Retinal pigment epithelial cell (primary cell): ENCODE measurements around the gene KIDINS220.

Experiments used
- DNase-seq: peaks from one replicate; pipeline ENCODE4 v3.0.0-alpha.2; 2010; ENCODE audit warnings: low read depth
- H3K4me3 ChIP-seq: 2 replicates; pipeline ENCODE4 v1.5.1; 2011; ENCODE audit warnings: mild to moderate bottlenecking, low read length, control low read depth, moderate library complexity
- TF ChIP-seq, protein P1 (sequence below): conservative IDR thresholded peaks from 2 replicates; pipeline ENCODE4 v1.5.1; 2011; ENCODE audit warnings: low read depth, low read length, control low read depth, inconsistent platforms

KIDINS220 gene

DNA sequence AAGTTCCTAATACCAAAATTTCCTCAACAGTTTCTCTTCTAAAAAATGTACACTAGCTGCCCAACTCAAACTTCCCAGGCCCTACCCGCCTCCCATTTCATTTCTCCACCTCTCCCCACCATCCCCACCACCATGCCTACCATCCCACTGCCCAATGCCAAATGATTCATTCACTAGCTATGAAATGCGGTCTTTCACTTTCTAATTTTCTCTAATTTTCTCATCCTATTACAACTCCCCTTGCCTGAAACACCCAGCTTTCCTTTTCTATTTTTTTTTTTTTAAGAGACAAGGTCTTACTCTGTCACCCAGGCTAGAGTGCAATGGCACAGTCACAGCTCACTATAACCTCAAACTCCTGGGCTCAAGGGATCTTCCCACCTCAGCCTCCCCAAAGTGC lies 38.4 kb downstream of the KIDINS220 start:
- DNase-seq = no peak
- TF ChIP-seq, protein P1, sequence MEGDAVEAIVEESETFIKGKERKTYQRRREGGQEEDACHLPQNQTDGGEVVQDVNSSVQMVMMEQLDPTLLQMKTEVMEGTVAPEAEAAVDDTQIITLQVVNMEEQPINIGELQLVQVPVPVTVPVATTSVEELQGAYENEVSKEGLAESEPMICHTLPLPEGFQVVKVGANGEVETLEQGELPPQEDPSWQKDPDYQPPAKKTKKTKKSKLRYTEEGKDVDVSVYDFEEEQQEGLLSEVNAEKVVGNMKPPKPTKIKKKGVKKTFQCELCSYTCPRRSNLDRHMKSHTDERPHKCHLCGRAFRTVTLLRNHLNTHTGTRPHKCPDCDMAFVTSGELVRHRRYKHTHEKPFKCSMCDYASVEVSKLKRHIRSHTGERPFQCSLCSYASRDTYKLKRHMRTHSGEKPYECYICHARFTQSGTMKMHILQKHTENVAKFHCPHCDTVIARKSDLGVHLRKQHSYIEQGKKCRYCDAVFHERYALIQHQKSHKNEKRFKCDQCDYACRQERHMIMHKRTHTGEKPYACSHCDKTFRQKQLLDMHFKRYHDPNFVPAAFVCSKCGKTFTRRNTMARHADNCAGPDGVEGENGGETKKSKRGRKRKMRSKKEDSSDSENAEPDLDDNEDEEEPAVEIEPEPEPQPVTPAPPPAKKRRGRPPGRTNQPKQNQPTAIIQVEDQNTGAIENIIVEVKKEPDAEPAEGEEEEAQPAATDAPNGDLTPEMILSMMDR = no peak
- H3K4me3 ChIP-seq = no peak overlapping the region

DNA sequence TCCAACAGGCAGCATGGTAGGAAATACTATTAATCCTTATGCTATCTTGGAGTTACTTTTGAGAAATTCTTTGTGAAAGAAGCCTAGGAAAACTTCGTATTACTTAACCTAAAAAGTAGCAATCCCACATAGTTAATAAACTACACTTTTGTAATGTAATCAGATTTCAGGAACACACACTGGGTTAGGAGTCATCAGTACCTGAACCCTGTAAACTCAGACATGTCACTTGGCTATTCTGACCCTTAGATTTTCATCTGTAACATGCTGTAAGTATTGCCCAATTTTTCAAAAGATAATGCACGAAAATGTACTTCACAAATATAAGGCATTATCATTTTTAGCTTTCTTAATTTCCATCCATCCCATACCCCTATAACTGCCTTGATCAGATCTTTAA lies 39.0 kb downstream of the KIDINS220 start:
- TF ChIP-seq, protein P1 = no peak
- H3K4me3 ChIP-seq = no peak overlapping the region
- DNase-seq = no peak

DNA sequence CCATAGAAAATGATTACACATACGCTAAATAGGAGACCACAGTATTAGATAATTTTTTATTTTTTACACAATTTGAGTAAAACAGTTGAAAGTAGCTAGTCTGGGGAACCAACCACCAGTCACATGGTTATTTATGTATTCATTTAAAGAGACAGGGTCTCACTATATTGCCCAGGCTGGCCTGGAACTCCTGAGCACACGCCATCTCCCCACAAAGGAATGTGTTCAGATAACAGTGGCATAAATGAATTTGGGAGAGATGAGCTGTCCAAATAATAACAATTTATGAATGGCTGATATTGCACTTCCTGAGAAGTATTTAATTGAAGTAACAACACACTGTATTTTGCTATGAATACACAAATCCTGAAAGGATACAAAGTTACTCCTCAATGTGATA lies 39.7 kb downstream of the KIDINS220 start:
- DNase-seq = no peak
- TF ChIP-seq, protein P1 = no peak
- no peak overlapping the region for H3K4me3 ChIP-seq

DNA sequence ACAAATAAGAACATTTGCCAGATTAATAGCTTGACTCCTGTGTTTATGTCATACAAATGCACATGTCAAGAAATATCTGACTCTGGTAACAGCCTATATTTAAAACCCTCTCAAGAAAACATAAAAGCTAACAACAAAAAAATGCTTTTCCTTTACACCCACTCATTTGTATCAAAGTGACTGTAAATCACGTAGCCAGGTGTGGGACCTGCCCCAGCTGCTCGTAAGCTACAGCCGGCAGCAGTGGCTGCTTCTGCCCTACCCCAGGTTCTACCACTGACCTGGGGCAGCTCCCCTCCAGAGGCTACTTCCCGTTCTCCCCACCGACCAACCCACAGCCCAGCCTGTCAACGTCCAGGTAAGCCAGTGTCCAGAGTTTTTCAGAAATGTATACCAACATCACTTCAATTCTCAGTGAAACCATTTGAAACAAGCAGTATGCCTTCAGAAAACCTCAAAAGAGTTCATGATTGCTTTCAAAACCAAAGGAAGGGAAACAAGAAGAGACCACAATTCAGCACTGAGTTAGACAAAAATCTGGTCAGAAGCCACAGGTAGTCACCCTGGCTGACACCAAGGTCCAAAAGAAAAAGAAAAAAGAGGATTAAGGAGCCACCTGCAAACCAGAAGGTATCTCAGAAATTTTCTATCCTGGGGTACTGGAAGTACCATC lies 40.4 kb downstream of the KIDINS220 start:
- no peak overlapping the region for H3K4me3 ChIP-seq
- TF ChIP-seq, protein P1 = no peak
- no peak for DNase-seq

DNA sequence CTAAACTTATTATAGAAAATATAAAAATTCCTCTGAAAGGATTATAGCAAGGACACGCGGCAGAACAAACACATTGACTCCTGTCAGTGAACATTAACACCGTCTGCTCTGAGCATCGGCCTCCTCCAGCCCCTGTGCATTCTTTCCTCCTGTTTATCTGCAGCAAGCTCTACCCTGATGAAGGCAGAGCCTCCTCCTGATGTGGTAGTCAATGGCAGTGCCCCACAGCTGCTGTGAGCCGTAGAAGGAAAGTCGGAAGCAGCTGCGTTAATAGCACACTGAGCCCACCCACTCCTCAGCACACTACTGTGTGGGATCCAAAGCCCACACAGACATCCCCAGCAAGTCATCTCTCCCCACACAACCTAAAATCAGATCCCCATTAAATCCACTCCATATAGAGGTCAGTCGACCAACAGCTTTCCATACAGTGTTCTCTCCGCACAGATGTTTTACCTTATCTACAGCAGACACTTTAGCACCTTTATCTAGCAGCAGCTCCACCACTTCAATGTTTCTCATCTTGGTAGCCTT lies 41.0 kb downstream of the KIDINS220 start:
- H3K4me3 ChIP-seq = no peak overlapping the region
- DNase-seq = no peak
- TF ChIP-seq, protein P1 = no peak

DNA sequence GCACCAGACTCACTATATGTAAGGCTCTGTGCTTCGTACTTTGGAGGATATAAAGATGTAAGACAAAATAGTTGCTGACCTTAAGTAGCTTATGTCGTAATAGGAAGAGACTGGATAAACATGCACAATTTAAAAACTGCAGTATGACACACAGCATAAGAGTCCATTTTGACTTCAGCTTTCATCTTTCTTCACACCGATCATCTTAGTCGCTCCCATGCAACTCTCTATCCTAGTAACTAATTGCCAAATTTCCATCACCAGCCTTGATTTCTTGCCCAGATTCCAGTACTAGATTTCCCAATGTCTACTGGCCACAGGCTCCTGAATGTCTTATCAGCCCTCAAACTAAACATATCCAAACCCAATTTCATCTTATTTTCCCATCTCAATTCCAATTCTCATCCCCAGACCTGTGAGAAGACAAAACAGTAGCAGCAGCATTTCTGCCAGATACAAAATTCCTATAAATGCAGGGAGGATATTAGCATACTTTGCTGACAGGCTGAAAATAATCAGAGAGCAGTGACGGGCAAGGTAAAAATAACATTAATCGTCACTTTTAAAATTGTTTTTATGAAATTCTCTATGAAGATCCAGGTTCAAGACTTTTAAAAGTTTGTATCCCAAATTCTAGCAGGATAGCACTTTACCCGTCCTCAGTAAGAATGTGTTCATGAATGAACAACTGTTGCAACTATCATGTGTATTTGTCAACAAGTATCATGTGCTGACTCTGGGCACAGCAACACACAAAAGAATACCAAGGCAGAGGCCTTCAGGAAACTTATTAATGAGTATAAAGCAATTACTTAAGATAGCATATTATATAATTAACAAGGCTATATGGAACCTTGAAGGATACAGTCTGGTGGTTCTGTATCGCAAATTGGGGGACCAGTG lies 42.2 kb downstream of the KIDINS220 start:
- H3K4me3 ChIP-seq = no peak overlapping the region
- no peak for DNase-seq
- TF ChIP-seq, protein P1 = no peak
